GM18870 (cell line): ENCODE data around the gene DNAI2.

Experiments
- ATAC-seq: cut with Tn5 transposase; IDR thresholded peaks from one replicate; pipeline ENCODE4 v1.9.1; 2021; ENCODE audit warnings: moderate library complexity; ENCODE audit not compliant: unreplicated experiment

Gene DNAI2

DNA sequence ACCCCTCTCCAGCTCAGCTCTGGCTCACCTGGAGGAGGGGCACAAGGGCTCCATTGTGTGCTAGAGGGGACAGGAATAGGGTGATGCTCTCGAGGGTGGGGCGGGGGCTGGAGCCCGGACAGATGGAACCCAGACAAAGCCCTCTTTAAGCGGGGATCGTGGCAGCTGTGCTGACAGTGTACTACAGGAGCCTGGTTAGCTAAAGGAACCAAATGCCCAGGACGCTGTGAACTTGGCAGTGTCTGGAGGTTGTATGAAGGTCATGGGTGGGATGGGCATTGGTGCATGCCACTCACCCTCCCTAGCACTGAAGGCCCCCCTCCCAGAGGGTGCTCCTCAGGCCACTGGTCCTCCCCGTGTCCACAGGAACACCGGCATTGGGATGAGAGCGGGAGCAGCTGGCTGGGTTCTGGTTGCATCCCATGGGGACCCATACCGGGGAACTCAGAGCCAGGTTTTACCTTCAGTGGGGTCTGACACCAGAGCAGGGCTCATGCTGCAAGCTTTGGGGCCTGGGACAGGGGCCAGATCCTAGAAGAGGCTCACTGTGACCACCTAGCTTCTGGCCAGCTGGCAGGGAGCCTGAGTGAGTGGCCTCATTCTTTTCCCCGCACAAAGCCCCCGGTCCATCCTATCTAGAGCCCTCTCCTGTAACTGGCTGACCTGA is 63.9 kb downstream of the DNAI2 start:
- ATAC-seq, result no peak

GRCh38 chr17:74339537-74340195 is 65.6 kb downstream of the DNAI2 start:
- ATAC-seq, result no peak

- no peak for ATAC-seq
Measured at GRCh38 chr17:74340470-74341023, 66.5 kb downstream of the DNAI2 start.

GRCh38 chr17:74342224-74342623 is 68.2 kb downstream of the DNAI2 start:
- no peak for ATAC-seq

GRCh38 chr17:74343121-74343520 is 69.1 kb downstream of the DNAI2 start:
- ATAC-seq, result no peak

GRCh38 chr17:74343526-74344284 is 69.7 kb downstream of the DNAI2 start:
- no peak for ATAC-seq

- ATAC-seq, result no peak
Measured at GRCh38 chr17:74344658-74345057, 70.6 kb downstream of the DNAI2 start.

DNA sequence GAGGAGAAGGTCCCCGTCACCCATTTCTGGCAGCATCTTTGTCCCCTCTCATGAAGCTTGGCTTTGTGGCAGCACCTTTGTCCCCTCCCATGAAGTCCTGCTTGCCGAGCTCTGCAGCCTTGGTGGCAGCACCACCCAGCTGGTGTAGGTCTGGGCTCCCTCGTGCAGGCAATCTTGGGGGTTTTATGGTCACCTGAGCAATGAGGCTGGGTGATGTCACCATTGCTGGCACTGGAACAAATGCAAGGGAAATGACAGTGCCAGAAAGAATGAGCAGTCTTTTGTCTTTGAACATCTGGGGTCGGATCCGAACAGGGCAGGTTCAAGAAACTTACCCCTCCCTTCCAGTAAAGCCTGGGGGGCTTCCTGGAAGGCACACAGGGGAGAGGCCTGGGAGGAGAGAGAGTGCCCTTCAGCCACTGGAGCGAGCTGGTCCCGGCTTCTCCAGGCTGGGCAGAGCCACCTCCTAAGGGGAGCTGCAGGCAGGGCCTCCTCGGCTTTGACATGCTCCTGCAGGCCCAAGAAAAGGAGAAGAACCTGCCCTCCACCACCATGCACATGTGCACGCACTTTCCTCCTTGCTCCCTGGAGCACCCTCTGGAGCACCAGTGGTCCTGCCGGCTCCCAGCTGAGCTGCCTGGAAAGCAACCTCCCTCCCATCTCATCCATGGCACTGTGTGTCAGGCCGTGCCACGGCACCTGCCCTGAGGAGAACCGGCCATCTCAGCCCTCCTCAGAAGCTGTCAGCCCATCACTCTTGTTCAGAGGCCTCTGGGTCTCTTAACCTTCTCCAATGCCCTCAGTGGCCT is 71.6 kb downstream of the DNAI2 start:
- no peak for ATAC-seq

GRCh38 chr17:74347646-74348045 is 73.6 kb downstream of the DNAI2 start:
- ATAC-seq, result no peak

DNA sequence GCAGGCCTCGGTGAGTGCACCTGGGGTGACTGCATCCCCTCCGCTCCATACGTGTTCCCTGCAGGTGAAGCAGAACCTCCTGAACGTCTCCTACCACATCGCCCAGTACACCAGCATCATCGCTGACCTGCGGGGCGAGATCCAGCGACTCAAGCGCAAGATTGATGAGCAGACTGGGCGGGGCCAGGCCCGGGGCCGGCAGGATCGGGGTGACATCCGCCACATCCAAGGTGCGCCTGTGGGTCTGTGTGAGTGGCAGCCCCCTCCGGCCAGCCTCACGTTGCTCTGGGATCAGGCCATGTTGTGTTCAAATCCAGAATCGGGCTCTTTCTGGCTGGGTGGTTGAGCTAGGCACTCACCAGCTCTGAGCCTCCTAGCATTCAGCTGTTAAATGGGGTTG is 75.1 kb downstream of the DNAI2 start:
- no peak for ATAC-seq

DNA sequence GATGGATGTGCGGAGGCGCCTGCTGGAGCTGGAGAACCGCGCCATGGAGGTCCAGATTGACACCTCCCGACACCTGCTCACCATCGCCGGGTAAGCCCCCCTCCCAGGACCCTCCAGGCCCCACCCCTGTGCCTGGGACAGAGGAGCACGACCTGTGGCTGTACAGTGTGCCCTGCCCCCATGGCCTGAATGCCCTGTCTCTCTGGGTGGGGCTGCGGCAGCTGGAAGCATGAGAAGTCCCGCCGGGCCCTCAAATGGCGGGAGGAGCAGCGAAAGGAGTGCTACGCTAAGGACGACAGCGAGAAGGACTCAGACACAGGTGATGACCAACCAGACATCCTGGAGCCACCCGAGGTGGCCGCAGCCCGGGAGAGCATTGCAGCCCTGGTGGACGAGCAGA is 76.5 kb downstream of the DNAI2 start:
- ATAC-seq, result no peak

- ATAC-seq, result no peak
Measured at GRCh38 chr17:74351552-74352210, 77.6 kb downstream of the DNAI2 start.

DNA sequence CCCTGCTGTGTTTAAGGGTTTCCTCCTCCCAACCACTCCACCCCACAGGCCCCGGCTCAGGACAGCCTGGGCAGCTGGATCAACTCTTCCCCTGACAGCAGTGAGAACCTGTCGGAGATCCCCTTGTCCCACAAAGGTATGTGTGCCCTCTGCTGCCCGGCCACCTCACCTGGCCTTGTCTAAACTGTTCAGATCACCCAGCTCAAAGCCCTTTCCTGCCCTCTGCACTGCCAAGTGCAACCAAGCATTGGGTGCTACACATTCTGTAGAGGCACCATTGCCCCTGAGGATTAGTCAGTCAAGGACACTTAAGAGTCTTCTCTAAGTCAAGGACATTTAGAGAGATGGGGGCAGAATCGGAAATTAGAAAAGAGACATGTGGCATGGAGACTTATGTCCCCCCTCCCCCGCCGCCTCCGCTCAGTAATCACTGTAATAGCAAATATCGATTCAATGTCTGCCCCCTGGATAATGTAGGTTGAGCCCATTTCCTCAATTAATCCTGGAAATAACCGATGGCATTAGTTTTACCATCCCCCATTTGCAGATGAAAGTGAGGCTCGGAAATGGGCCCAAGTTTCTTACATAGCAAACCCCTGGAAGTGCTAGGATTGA is 79.5 kb downstream of the DNAI2 start:
- no peak for ATAC-seq

- no peak for ATAC-seq
Measured at GRCh38 chr17:74354123-74354522, 80.1 kb downstream of the DNAI2 start.

- no peak for ATAC-seq
Measured at GRCh38 chr17:74354561-74354960, 80.5 kb downstream of the DNAI2 start.

GRCh38 chr17:74355065-74355464 is 81.0 kb downstream of the DNAI2 start:
- ATAC-seq, result no peak

- ATAC-seq, result no peak
Measured at GRCh38 chr17:74356646-74357465, 82.8 kb downstream of the DNAI2 start.

- ATAC-seq, result no peak
Measured at GRCh38 chr17:74357466-74357809, 83.4 kb downstream of the DNAI2 start.

DNA sequence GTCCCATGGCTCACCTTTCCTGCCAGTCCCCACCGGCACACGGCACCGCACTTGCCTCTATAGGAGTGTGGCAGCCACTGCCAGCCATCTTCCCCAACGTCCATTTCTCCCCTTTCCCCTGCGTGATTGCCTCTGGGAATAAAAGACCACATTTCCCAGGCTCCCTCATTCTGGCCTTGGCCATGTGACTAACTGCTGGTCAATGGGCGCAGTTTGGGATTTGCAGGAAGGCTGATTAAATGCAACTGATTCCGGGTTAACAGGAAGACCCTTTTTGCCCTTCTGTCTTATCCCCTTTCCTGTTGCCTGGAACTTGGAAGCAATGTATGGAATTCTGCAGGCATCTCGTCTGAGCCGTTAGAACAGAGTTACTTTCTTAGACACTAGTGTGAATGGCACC is 84.7 kb downstream of the DNAI2 start:
- ATAC-seq, result no peak
